Mucosa of stomach (tissue), 1 donor: Measurements from ENCODE around the gene CENPP.
A peak's percentile ranks its signal among the peaks of the same experiment; 100 is the strongest.

ENCODE experiments used
- H3K27me3 ChIP-seq: one replicate; pipeline ENCODE4 v1.7.0; 2013; ENCODE audit warnings: mild to moderate bottlenecking, low read length; ENCODE audit not compliant: control insufficient read depth, insufficient read depth
- H3K36me3 ChIP-seq: one replicate; pipeline ENCODE4 v1.7.0; 2013; ENCODE audit warnings: low read length; ENCODE audit not compliant: control insufficient read depth, insufficient read depth
- H3K4me1 ChIP-seq: one replicate; pipeline ENCODE4 v1.7.0; 2013; ENCODE audit warnings: mild to moderate bottlenecking, low read length; ENCODE audit not compliant: control insufficient read depth, insufficient read depth
- H3K4me3 ChIP-seq: one replicate; pipeline ENCODE4 v1.7.0; 2013; ENCODE audit warnings: low read length
- H3K9ac ChIP-seq: one replicate; pipeline ENCODE4 v1.7.0; 2013; ENCODE audit warnings: mild to moderate bottlenecking, low read length, moderate library complexity
- H3K9me3 ChIP-seq: one replicate; pipeline ENCODE4 v1.7.0; 2013; ENCODE audit warnings: mild to moderate bottlenecking, low read length, moderate library complexity; ENCODE audit not compliant: control insufficient read depth
- donor health status: Pancreatic carcinoma.

The CENPP gene

DNA sequence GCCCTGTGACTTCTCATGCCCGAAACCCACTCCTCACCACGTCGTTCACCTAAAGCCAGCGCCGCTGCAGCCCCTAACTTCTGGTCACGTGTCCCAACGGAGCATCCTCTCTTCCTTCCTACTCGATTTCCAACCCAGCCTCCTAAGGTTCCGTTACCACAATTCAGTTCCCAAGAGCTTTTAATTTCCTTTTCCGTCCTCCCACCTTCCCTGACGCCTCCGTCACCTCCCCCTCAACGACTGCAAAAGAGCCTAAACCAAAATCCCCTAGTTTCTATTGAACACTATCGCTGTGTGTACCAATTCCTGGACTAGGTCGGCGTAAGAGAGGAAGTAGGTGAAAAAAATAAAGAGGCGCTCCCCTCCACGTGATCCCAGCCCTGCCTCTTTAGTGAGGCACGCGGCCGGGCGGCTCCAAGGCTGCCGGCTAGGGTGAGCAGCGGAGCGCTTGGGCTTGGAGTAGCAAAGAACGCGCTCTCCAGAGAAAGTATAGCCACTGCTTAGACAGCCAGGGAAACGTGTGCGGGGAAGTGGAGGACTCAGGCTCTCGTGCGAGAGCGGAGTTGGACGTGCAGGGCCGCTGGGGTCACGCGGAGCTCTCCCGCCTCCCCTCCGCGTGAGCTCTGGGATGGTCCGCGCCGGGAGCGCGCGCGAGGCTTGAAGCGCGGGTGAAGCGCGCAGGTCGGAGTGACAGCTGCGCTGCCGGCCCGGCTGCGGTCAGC is at the start of gene CENPP, which contains the start of gene NOL8:
TSS of gene CENPP (plus strand) at position 685 of the 722 bp plus-strand sequence.
TSS of gene NOL8 (minus strand) at position 82 of the 722 bp plus-strand sequence. CDS start 1,189 bp downstream, outside the sequence.
- H3K27me3 ChIP-seq = no peaks in the 10 kb centered on the region
- peak within 1 kb of the TSS; percentile 98 for H3K4me3 ChIP-seq
- peak within 1 kb of the TSS; percentile 92 for H3K9ac ChIP-seq
- peaks cover 14% of the 10 kb centered on the region for H3K4me1 ChIP-seq
- H3K36me3 ChIP-seq = no peaks in the 10 kb centered on the region
- no peaks in the 10 kb centered on the region for H3K9me3 ChIP-seq

DNA sequence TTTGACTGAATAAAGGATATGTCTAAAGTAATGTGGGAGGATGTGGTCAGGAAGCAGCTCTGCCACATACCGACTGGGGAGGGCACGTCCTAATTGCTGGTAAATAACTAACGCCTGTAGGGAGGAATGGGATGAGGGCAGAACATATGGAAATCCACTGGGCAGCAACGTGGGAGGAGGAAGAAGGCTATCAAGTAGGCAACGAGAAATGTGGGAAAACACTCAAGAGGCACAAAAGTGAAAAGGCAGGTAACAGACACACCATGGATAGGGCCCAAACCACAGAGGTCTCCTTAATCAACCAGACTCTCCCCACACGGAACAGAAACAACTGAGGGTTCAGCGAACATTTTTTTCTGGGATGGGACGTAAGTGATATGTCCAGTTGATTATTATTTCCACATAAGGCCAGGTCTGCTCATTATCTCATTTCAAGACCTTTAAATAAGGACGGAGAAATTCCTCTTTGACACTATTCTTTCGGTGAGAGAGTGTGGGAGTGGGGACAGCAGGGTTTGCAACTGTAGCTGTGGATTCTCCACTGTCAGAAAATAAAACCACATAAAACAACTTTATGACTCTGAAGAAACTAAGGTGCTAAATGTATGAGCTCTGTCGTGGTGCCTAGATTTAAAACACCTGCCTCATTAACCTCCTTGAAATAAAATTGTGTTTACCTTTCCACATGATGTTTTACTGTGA is 49.3 kb upstream of the CENPP start:
- Histone ChIP-seq H3K9me3 (no peaks in the 10 kb centered on the region), H3K9ac (no peak overlapping the region), H3K4me1 (no peaks in the 10 kb centered on the region), H3K27me3 (no peaks in the 10 kb centered on the region), H3K36me3 (peaks cover 16% of the 10 kb centered on the region), H3K4me3 (no peak overlapping the region)

DNA sequence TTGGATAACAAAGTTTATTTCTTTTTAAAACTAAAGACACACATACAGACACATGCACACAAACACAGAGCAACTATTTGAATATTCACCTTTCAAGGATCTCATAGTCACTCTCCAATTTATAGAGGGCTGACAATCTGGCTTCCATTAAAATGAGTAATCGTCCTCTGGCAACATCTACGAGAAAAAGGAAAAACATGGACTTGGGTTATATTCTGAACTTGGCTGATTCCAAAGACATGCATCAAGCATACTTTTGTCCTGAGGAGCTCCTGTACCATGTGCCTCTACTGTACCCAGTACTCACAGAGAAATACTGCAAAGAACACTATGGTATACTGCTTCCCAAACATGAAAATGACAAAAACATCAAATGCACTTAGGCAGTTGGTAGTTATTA is 47.6 kb upstream of the CENPP start:
- Histone ChIP-seq H3K9ac (no peak overlapping the region), H3K9me3 (no peaks in the 10 kb centered on the region), H3K4me1 (no peaks in the 10 kb centered on the region), H3K36me3 (peaks cover 10% of the 10 kb centered on the region), H3K4me3 (no peak overlapping the region), H3K27me3 (no peaks in the 10 kb centered on the region)

- Histone ChIP-seq H3K9me3 (no peaks in the 10 kb centered on the region), H3K4me3 (no peak overlapping the region), H3K27me3 (no peaks in the 10 kb centered on the region), H3K36me3 (peaks cover 10% of the 10 kb centered on the region), H3K4me1 (no peaks in the 10 kb centered on the region), H3K9ac (no peak overlapping the region)
Observed at GRCh38 chr9:92279302-92279701, 46.5 kb upstream of the CENPP start.

DNA sequence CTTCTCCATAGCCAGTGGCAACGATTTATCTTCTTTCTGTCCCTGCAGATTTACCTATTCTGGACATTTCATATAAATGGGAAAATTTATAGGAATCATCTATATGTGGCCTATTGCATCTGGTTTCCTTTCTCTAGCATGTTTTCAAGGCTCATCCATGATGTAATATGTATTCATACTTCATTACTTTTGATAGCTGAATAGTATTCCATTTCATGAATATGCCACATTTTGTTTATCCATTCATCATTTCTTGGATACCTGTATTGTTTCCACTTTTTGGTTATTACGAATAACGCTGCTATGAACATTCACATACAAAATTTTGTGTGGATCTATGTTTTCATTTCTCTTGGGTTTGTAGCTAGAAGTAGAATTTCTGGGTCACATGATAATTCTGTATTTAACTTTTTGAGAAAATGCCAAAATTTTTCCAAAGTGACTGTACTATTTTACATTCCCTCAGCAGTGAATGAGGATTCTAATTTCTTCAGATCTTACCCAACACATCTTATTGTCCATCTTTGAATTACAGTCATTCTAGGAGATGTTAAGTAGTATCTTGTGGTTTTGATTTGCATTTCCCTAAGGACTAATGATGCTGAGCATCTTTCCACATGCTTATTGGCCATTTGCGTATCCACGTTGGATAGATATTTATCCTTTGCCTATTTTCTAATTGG is 35.9 kb upstream of the CENPP start:
- Histone ChIP-seq H3K9me3 (no peaks in the 10 kb centered on the region), H3K4me3 (no peak overlapping the region), H3K4me1 (peaks cover 11% of the 10 kb centered on the region), H3K27me3 (no peaks in the 10 kb centered on the region), H3K9ac (no peak overlapping the region), H3K36me3 (no peaks in the 10 kb centered on the region)

DNA sequence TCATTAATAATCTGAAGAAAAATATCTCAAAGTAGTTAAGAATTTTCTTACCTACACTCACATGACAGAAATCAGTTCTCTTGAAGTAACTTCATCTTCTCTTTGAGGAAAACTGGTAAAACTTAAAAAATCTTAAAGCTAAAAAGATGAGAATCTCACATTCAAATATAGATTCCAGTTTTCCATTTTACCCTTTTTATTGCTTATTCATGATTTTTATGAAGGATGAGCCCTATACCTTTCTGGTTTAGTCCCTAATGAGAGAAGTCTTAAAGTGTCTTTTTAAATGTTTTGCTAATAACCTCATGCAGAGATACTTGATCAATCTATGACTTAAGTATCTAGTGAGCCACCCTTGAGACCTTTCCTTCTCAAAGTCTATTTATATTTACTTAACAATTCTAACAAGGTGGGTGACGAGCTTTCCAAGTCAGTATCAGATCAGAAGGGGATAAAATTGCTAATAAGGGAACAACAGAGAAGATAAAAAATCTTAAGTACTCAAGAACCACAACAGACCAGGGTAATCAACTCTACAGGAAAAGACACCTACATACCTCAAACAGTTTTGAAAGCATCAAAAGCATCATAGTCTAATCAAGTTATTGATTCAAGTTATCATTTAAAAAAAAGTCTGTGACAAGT is 34.8 kb upstream of the CENPP start:
- H3K4me1 ChIP-seq = peaks cover 12% of the 10 kb centered on the region

DNA sequence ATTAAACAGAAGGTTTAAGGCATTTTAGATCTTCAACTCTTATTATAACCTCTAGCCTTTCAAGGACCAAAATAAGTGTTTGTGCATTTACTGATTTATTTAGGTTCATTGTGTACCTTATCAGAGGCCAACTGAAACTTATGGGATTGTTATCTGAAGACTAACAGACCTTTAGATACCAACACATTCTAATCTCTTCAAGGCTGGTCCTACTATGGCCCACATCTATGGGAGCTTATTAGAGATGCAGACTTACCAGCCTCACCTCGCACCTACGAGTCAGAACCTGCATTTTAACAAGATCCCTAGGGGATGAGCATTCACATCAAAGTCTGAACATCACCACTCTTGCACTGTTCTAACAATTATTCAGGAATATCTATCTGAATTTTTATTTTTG is 34.2 kb upstream of the CENPP start:
- Histone ChIP-seq H3K27me3 (no peaks in the 10 kb centered on the region), H3K4me1 (peaks cover 12% of the 10 kb centered on the region), H3K4me3 (no peak overlapping the region), H3K9ac (no peak overlapping the region), H3K9me3 (no peaks in the 10 kb centered on the region), H3K36me3 (no peaks in the 10 kb centered on the region)

More for the DNA sequence above, 34.8 kb upstream of the CENPP start:
- Histone ChIP-seq H3K9ac (no peak overlapping the region), H3K9me3 (no peaks in the 10 kb centered on the region), H3K36me3 (no peaks in the 10 kb centered on the region), H3K27me3 (no peaks in the 10 kb centered on the region), H3K4me3 (no peak overlapping the region)

DNA sequence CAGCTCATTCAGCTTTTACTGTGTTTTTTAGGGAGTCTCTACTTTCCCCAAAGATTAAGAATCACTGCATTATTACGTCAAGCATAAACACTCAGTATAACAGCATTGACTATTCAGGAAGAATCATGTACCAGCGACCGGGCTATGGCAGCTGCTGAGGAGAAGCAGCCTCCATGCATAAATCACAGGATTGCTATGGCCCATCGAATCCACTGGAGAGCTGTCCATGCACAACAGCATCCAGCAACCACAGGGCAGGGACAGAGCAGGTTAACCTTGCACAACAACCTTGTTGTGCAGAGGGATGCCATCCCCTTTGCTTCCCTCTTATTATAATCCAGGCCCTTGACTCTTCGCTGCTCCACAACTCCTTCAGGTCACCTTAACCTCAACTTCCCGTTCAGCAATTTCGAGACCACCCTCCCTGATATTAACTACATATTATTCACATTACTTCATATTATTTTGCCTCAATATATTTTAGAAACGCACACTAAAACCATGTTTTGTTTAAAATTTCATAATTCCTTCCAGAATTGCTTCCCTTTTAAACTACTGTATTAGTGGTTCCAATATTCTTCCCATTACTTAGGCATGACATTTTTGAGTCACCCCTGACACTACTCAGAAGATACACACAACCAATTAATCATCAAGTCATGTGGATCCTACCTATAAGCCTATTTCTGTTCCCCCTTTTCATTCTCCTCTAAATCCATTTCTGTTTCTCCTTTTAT is 33.2 kb upstream of the CENPP start:
- Histone ChIP-seq H3K9ac (peak overlapping the region; percentile 63), H3K9me3 (no peaks in the 10 kb centered on the region), H3K4me1 (peaks cover 12% of the 10 kb centered on the region), H3K27me3 (no peaks in the 10 kb centered on the region), H3K4me3 (peak overlapping the region; percentile 40), H3K36me3 (no peaks in the 10 kb centered on the region)

- Histone ChIP-seq H3K36me3 (peaks cover 5% of the 10 kb centered on the region), H3K4me1 (peaks cover 12% of the 10 kb centered on the region), H3K9me3 (no peaks in the 10 kb centered on the region), H3K9ac (peak overlapping the region; percentile 63), H3K4me3 (peak overlapping the region; percentile 40), H3K27me3 (no peaks in the 10 kb centered on the region)
Observed at GRCh38 chr9:92293075-92293354, 32.7 kb upstream of the CENPP start.

GRCh38 chr9:92293452-92294296 is 32.1 kb upstream of the CENPP start, which contains the start of gene IARS1:
IARS1 (minus strand) TSS chr9:92293697; CDS start chr9:92289419, 4,278 bp downstream.
- H3K4me1 ChIP-seq = peaks cover 12% of the 10 kb centered on the region
- H3K9ac ChIP-seq = peak within 1 kb of the TSS; percentile 63
- peak within 1 kb of the TSS; percentile 40 for H3K4me3 ChIP-seq
- H3K27me3 ChIP-seq = no peaks in the 10 kb centered on the region
- H3K9me3 ChIP-seq = no peaks in the 10 kb centered on the region
- H3K36me3 ChIP-seq = peaks cover 5% of the 10 kb centered on the region

- Histone ChIP-seq H3K27me3 (no peaks in the 10 kb centered on the region), H3K4me1 (peaks cover 12% of the 10 kb centered on the region), H3K9me3 (no peaks in the 10 kb centered on the region), H3K36me3 (peaks cover 5% of the 10 kb centered on the region), H3K9ac (peak overlapping the region; percentile 63), H3K4me3 (peak overlapping the region; percentile 40)
Observed at GRCh38 chr9:92294297-92294676, 31.5 kb upstream of the CENPP start.
